KBM-7 (cell line): ENCODE data around the gene SMURF2.
A peak's percentile ranks its signal among the peaks of the same experiment; 100 is the strongest.

ENCODE experiments used
- DNase-seq: peaks from one replicate; pipeline ENCODE4 v3.0.0-alpha.2; 2015
- in situ Hi-C: fragments of 300-500 bp; cut with MboI; formaldehyde crosslinking; loops from 2 replicates; pipeline ENCODE4 v1.14.3; 2020; ENCODE audit warnings: low sequenced_read_pairs, low pct_unique_long_range_greater_than_20kb, mixed read lengths

Gene SMURF2

GRCh38 chr17:64519601-64520000 is 142.5 kb downstream of the SMURF2 start:
- in situ Hi-C loops, result no loop called here
- DNase-seq, result no peak

- in situ Hi-C loops, result no loop called here
- no peak for DNase-seq
Measured at GRCh38 chr17:64515829-64516228, 146.3 kb downstream of the SMURF2 start.

- DNase-seq, result no peak
- in situ Hi-C loops, result no loop called here
Measured at GRCh38 chr17:64515419-64515818, 146.7 kb downstream of the SMURF2 start.

- DNase-seq, result no peak
- in situ Hi-C loops, result loop anchor here (10.0 kb wide), 1 partner anchor 184 kb away; no protein-coding TSS in a partner anchor
Measured at GRCh38 chr17:64509179-64509578, 152.9 kb downstream of the SMURF2 start.

GRCh38 chr17:64508683-64509082 is 153.4 kb downstream of the SMURF2 start:
- in situ Hi-C loops, result loop anchor here (10.0 kb wide), 1 partner anchor 184 kb away; no protein-coding TSS in a partner anchor
- no peak for DNase-seq

GRCh38 chr17:64507413-64507782 is 154.7 kb downstream of the SMURF2 start:
- DNase-seq, result peak; percentile 82

GRCh38 chr17:64506576-64507412 is 155.3 kb downstream of the SMURF2 start, which contains the start of gene CEP95:
Gene CEP95, plus strand, starts transcription at chr17:64506977. Its CDS starts 121 bp downstream, at chr17:64507098.
- DNase-seq, result peak; percentile 94
- in situ Hi-C loops, result loop anchor here (10.0 kb wide), 1 partner anchor 182 kb away; no protein-coding TSS in a partner anchor

More at GRCh38 chr17:64507413-64507782, 154.7 kb downstream of the SMURF2 start:
- in situ Hi-C loops, result loop anchor here (10.0 kb wide), 1 partner anchor 183 kb away; no protein-coding TSS in a partner anchor

GRCh38 chr17:64506201-64506575 is 155.9 kb downstream of the SMURF2 start, which contains the start of gene DDX5:
Gene DDX5, minus strand, starts transcription at chr17:64506289. Its CDS starts 170 bp downstream, at chr17:64506119.
- DNase-seq, result peak; percentile 97
- in situ Hi-C loops, result loop anchor here (10.0 kb wide), 1 partner anchor 181 kb away; no protein-coding TSS in a partner anchor

- in situ Hi-C loops, result loop anchor here (10.0 kb wide), 1 partner anchor 181 kb away; no protein-coding TSS in a partner anchor
- DNase-seq, result peak; percentile 92
Measured at GRCh38 chr17:64505340-64506200, 156.5 kb downstream of the SMURF2 start.

GRCh38 chr17:64504769-64505339 is 157.3 kb downstream of the SMURF2 start:
- DNase-seq, result no peak
- in situ Hi-C loops, result loop anchor here (10.0 kb wide), 1 partner anchor 180 kb away; no protein-coding TSS in a partner anchor

GRCh38 chr17:64503821-64504768 is 158.0 kb downstream of the SMURF2 start:
- in situ Hi-C loops, result loop anchor here (10.0 kb wide), 1 partner anchor 179 kb away; no protein-coding TSS in a partner anchor

GRCh38 chr17:64503341-64503740 is 158.8 kb downstream of the SMURF2 start:
- in situ Hi-C loops, result loop anchor here (10.0 kb wide), 1 partner anchor 179 kb away; no protein-coding TSS in a partner anchor
- DNase-seq, result no peak

More at GRCh38 chr17:64503821-64504768, 158.0 kb downstream of the SMURF2 start:
- no peak for DNase-seq

GRCh38 chr17:64502809-64503208 is 159.3 kb downstream of the SMURF2 start:
- in situ Hi-C loops, result loop anchor here (10.0 kb wide), 1 partner anchor 178 kb away; no protein-coding TSS in a partner anchor

GRCh38 chr17:64502021-64502420 is 160.1 kb downstream of the SMURF2 start:
- in situ Hi-C loops, result loop anchor here (10.0 kb wide), 1 partner anchor 177 kb away; no protein-coding TSS in a partner anchor
- DNase-seq, result no peak

More at GRCh38 chr17:64502809-64503208, 159.3 kb downstream of the SMURF2 start:
- no peak for DNase-seq

GRCh38 chr17:64500862-64501765 is 161.0 kb downstream of the SMURF2 start:
- DNase-seq, result no peak
- in situ Hi-C loops, result loop anchor here (10.0 kb wide), 1 partner anchor 176 kb away; no protein-coding TSS in a partner anchor

- no peak for DNase-seq
- in situ Hi-C loops, result loop anchor here (10.0 kb wide), 1 partner anchor 176 kb away; no protein-coding TSS in a partner anchor
Measured at GRCh38 chr17:64500487-64500859, 161.6 kb downstream of the SMURF2 start.
